Right forelimb (tissue), 1 donor: ENCODE data around the gene ZNF112.
"Not testable (repeated sequence)": the region's sequence is repeated elsewhere in the genome, so short reads cannot be mapped to it uniquely, and the experiment has no call there.

Source experiments
- DNase-seq: peaks from one replicate; pipeline ENCODE4 v3.0.0-alpha.2; 2018

The ZNF112 gene

GRCh38 chr19:44356383-44357111 is at the start of gene ZNF112:
ZNF112 (minus strand) TSS chr19:44356680; CDS start chr19:44340539, 16,141 bp downstream.
- peak; percentile 85 for DNase-seq

GRCh38 chr19:44401139-44402115 is 44.9 kb upstream of the ZNF112 start, which contains the start of gene ZNF285:
ZNF285 (minus strand) TSS chr19:44401608; CDS start chr19:44397213, 4,395 bp downstream.
- DNase-seq = peak; percentile 95

- DNase-seq = not testable (repeated sequence)
These were observed 32.8 kb upstream of the ZNF112 start for GRCh38 chr19:44389268-44389667.

GRCh38 chr19:44374789-44375188 is 18.3 kb upstream of the ZNF112 start:
- no peak for DNase-seq

GRCh38 chr19:44371815-44372480 is 15.5 kb upstream of the ZNF112 start:
- DNase-seq = no peak

- no peak for DNase-seq
These were observed 10.5 kb upstream of the ZNF112 start for GRCh38 chr19:44367024-44367423.

- no peak for DNase-seq
These were observed 9.9 kb downstream of the ZNF112 start for GRCh38 chr19:44346556-44346955.

- no peak for DNase-seq
These were observed 10.5 kb downstream of the ZNF112 start for GRCh38 chr19:44345959-44346358.

GRCh38 chr19:44344255-44344654 is 12.2 kb downstream of the ZNF112 start:
- no peak for DNase-seq

GRCh38 chr19:44341794-44342193 is 14.7 kb downstream of the ZNF112 start:
- DNase-seq = no peak

GRCh38 chr19:44334639-44335038 is 21.8 kb downstream of the ZNF112 start:
- DNase-seq = not testable (repeated sequence)

- no peak for DNase-seq
These were observed 24.3 kb downstream of the ZNF112 start for GRCh38 chr19:44332145-44332544.

GRCh38 chr19:44315883-44316282 is 40.6 kb downstream of the ZNF112 start:
- DNase-seq = no peak

- no peak for DNase-seq
These were observed 43.2 kb downstream of the ZNF112 start for GRCh38 chr19:44313231-44313630.

GRCh38 chr19:44308011-44308410 is 48.5 kb downstream of the ZNF112 start:
- no peak for DNase-seq

GRCh38 chr19:44306283-44306682 is 50.2 kb downstream of the ZNF112 start:
- no peak for DNase-seq

GRCh38 chr19:44305457-44305856 is 51.0 kb downstream of the ZNF112 start:
- DNase-seq = no peak

- peak; percentile 90 for DNase-seq
These were observed 51.8 kb downstream of the ZNF112 start, which contains the start of gene ZNF235 for GRCh38 chr19:44304659-44305193. ZNF235 (minus strand) TSS chr19:44305025; CDS start chr19:44303404, 1,621 bp downstream.

- peak; percentile 49 for DNase-seq
These were observed 52.4 kb downstream of the ZNF112 start for GRCh38 chr19:44303976-44304568.

GRCh38 chr19:44303320-44303719 is 53.2 kb downstream of the ZNF112 start:
- no peak for DNase-seq

GRCh38 chr19:44284968-44285367 is 71.5 kb downstream of the ZNF112 start:
- no peak for DNase-seq

- no peak for DNase-seq
These were observed 73.6 kb downstream of the ZNF112 start for GRCh38 chr19:44282846-44283245.
